ENCODE results near the gene KLHL18.
"Not testable (repeated sequence)": the region's sequence is repeated elsewhere in the genome, so short reads cannot be mapped to it uniquely, and the experiment has no call there.

KLHL18 gene

DNA sequence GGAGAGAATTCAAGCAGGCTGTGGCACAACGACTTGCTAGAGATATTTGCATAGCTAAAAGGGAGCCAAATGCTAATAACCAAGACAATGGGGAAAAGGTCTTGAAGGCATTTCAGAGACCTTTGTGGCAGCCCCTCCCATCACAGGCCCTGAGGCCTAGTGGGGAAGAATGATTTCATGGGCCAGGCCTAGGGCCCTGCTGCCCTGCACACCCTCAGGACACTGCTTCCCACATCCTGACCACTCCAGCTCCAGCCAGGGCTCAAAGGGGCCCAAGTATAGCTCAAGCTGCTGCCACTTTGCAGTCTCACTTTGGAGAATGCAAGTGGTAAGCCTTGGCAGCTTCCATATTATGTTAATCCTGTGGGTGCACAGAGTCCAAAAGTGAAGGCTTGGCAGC, 76.6 kb downstream of the KLHL18 start:
- no peak overlapping the region for H3K4me3 ChIP-seq (ENCODE audit: low read depth, low read length)
- TF ChIP-seq CTCF (IDR thresholded peaks at IDR 0.05; ENCODE audit: low read depth, low read length, missing control alignments), result no peak
- no peak for DNase-seq (ENCODE audit: low read depth)

DNA sequence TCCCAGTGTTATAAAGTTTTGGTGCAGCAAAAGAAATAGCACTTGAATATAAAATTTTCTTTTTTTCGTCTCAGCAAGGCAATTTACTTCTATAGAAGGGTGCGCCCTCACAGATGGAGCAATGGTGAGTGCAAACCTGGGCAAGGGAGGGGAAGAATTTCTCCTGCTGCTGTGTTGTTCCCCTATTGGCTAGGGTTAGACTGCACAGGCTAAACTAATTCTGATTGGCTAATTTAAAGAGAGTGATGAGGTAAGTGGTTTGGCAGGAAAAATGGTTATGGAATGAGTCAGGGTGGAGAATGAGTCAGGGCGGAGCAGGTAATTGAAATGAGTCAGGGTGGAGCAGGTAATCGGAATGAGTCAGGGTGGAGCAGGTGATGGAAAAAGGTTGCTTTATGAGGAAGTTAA, 77.4 kb downstream of the KLHL18 start:
- not testable (repeated sequence) for DNase-seq (ENCODE audit: low read depth); H3K4me3 ChIP-seq (ENCODE audit: low read depth, low read length)

DNA sequence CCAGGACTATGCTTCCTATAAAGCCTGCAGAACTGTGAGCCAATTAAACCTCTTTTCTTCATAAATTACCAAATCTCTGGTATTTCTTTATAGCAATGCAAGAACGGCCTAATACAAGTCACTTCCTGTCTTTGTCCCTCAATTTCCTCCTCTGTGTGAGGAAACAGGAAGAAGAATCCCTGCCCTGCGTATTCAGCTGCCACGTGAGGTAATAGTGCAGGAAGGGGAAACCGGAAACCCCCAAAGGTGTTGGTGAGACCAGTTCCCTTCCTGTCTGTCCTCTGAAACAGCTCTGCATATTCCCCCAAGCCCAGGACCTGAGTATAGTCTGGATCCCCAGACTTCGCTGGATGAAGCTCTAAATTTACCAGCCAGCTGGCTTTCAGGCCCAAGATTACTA, 80.0 kb downstream of the KLHL18 start:
- TF ChIP-seq CTCF (IDR thresholded peaks at IDR 0.05; ENCODE audit: low read depth, low read length, missing control alignments), result no peak
- no peak overlapping the region for H3K4me3 ChIP-seq (ENCODE audit: low read depth, low read length)
- DNase-seq (ENCODE audit: low read depth), result no peak

- no peak overlapping the region for H3K4me3 ChIP-seq (ENCODE audit: low read depth, low read length)
- no peak for TF ChIP-seq CTCF (IDR thresholded peaks at IDR 0.05; ENCODE audit: low read depth, low read length, missing control alignments)
- no peak for DNase-seq (ENCODE audit: low read depth)
Observed at GRCh38 chr3:47365213-47366153, 82.7 kb downstream of the KLHL18 start.

GRCh38 chr3:47366833-47367232, 84.1 kb downstream of the KLHL18 start:
- TF ChIP-seq CTCF (IDR thresholded peaks at IDR 0.05; ENCODE audit: low read depth, low read length, missing control alignments), result no peak
- H3K4me3 ChIP-seq (ENCODE audit: low read depth, low read length), result no peak overlapping the region
- DNase-seq (ENCODE audit: low read depth), result no peak

- no peak overlapping the region for H3K4me3 ChIP-seq (ENCODE audit: low read depth, low read length)
- DNase-seq (ENCODE audit: low read depth), result no peak
- TF ChIP-seq CTCF (IDR thresholded peaks at IDR 0.05; ENCODE audit: low read depth, low read length, missing control alignments), result no peak
Observed at GRCh38 chr3:47367631-47368030, 84.9 kb downstream of the KLHL18 start.

DNA sequence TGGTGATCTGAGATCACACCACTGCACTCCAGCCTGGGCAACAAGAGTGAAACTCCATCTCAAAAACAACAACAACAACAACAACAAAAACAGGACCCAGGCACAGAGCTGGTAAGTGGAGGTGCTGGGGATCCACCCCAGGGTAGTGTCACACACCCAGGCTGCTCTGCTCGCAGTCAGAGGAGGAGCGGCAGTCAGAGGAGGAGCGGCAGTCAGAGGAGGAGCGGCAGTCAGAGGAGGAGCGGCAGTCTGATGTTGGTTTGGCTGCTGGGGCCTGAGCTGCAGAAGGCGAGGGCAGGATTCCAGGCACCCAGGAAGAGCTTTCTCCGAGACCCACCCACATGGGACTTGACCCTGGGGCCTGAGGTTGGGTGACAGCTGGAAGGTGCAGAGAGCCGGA, 87.3 kb downstream of the KLHL18 start:
- not testable (repeated sequence) for H3K4me3 ChIP-seq (ENCODE audit: low read depth, low read length); DNase-seq (ENCODE audit: low read depth)

Measured in GM12864 (cell line).